SK-N-SH (cell line): ENCODE measurements around the gene COL17A1.

ENCODE experiments used
- CTCF ChIP-seq: fragments of 200-600 bp; sonication (generic); IDR thresholded peaks from 2 replicates; pipeline ENCODE4 v1.6.1; 2017; ENCODE audit warnings: antibody characterized with exemption, mild to moderate bottlenecking, moderate library complexity
- IRF3 ChIP-seq: fragments of 150-350 bp; IDR thresholded peaks from 2 replicates; pipeline ENCODE4 v1.6.1; 2016; ENCODE audit warnings: mild to moderate bottlenecking, low read depth, low read length
- NFIC ChIP-seq: IDR thresholded peaks from 2 replicates; pipeline ENCODE4 v1.4.0; 2012; ENCODE audit warnings: borderline replicate concordance
- TAF1 ChIP-seq: IDR thresholded peaks from 2 replicates; pipeline ENCODE4 v1.6.1; 2012; ENCODE audit warnings: low read depth, mild to moderate bottlenecking, low read length, moderate library complexity, borderline replicate concordance
- TEAD4 ChIP-seq: IDR thresholded peaks from 2 replicates; pipeline ENCODE4 v1.4.0; 2012; ENCODE audit warnings: mild to moderate bottlenecking, borderline replicate concordance; ENCODE audit not compliant: insufficient read depth
- USF2 ChIP-seq: fragments of 150-350 bp; IDR thresholded peaks from 2 replicates; pipeline ENCODE4 v1.6.1; 2017; ENCODE audit warnings: antibody characterized with exemption, low read length, low read depth, borderline replicate concordance

- TF ChIP-seq IRF3, result no peak
- TF ChIP-seq CTCF, result no peak
- no peak for TF ChIP-seq NFIC
- TF ChIP-seq USF2, result no peak
- no peak for TF ChIP-seq TEAD4
- TF ChIP-seq TAF1, result no peak
Observed at GRCh38 chr10:104065748-104066147, 19.9 kb downstream of the COL17A1 start.
